GM18519 (cell line): ENCODE results near the gene PAX3.

Experiments used
- ATAC-seq: cut with Tn5 transposase; IDR thresholded peaks from one replicate; pipeline ENCODE4 v1.9.1; 2021; ENCODE audit warnings: mild to moderate bottlenecking, moderate library complexity; ENCODE audit not compliant: unreplicated experiment, low FRiP score

Gene PAX3

GRCh38 chr2:222311319-222311977, 12.7 kb upstream of the PAX3 start:
- ATAC-seq = no peak

GRCh38 chr2:222310747-222311318, 12.0 kb upstream of the PAX3 start:
- ATAC-seq = no peak

GRCh38 chr2:222309766-222310165, 11.0 kb upstream of the PAX3 start:
- no peak for ATAC-seq

- ATAC-seq = no peak
Measured at GRCh38 chr2:222309361-222309760, 10.6 kb upstream of the PAX3 start.

DNA sequence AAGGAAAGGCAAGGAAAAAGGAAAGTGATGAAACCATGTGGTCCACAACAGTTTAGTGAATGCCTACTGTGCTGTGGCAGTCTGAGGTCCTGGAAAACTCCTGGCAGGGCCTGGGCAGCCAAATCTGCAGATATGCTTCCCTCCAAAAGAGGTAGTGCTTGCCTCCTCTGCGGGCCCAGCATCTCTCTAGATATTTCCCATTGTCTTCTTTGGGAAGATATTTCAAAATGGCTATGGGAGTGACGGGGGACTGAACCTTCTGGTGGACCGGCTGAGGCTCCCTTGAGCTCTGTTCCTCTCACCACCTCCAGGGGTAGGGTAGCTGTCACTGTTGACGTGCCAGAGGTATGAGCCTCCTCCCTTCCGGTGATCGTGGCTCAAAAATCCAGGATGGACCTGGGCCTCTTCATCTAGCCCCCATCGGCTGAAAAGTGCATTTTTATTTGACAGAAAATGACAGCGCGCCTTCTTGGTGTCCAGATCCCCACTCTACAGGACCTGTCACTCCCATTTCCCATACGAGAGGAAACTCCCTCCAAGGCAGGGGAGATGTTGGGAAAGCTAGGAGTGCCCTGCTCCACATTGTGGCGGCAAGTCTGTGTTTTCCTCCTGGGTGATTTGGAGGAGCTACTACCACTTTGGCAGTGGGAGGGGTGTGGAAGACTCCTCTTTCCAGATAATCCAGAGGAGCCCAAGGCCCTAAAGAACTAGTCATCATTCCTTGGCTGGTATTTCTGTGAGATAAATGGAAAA, 9.4 kb upstream of the PAX3 start:
- no peak for ATAC-seq

DNA sequence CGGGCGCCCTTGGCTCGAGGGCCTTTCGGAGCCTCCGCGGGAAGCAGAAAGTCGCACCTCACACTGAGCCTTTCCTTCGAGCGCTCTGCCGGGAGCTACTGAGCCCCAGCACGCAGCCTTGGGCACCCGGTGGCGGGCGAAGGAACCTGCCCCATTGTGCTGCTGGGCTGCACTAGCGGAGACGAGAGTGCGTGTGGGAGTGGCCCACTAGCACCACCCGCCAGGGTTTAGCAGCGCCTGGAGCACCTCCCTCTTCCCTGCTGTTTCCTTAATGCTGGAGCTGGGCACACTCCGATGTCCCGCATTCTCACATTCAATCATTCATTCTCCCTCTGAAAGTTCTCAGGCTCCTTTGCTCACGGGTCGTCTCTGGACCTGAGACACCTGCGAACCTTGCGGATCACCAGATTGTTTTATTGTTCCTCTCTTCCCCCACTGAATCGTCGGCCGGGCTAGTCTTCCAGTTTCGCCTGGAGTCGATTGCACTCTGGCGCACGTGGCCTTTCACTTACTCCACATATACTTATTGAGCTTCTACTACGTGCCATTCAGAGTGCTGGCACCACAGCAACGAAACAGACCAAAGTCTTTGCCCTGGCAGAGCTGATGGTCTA, 8.5 kb upstream of the PAX3 start:
- no peak for ATAC-seq

- ATAC-seq = no peak
Measured at GRCh38 chr2:222306393-222307142, 7.8 kb upstream of the PAX3 start.

DNA sequence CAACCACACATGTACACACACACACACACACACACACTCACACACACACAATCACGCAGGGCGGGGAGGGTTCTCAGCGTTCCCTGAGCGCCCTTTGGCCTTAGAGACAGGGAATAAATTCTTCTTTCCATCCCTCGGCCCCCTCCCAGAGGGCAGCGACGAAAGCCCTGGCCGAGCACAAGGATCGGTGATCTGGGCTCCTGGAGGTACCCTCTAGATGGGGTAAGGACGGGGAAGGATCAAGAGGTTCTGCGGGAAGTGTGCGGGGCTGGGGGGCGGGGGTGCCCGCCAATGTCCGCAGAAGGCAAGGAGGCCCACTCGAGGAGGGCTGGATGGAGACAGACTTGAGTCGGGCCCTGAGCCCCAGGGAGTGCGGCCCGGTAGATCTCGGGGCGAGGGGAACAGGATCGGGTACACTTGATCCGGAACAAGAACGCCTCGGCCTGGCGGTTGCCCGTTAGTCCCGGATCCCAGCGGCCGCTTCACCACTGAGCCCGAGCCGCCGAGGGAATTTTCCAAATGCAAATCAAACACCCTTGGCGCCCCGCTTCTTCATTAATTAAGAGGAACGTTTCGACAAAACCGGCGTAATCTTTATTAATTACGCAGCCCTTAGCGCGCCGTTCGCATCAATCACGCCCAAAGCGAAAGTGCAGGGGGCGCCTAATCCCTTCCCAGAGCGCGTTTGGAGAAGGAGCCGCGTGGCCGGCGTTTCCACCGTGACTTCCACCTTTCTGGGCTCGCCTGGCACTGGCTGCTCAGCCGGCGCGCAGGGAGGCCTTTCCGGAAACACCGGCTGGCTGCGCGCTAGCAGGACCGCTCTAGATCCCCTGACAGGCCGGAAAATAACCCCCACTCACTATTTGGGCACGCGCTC, 7.0 kb upstream of the PAX3 start:
- no peak for ATAC-seq

GRCh38 chr2:222304737-222305515, 6.1 kb upstream of the PAX3 start:
- no peak for ATAC-seq

GRCh38 chr2:222303828-222304736, 5.3 kb upstream of the PAX3 start:
- ATAC-seq = no peak

DNA sequence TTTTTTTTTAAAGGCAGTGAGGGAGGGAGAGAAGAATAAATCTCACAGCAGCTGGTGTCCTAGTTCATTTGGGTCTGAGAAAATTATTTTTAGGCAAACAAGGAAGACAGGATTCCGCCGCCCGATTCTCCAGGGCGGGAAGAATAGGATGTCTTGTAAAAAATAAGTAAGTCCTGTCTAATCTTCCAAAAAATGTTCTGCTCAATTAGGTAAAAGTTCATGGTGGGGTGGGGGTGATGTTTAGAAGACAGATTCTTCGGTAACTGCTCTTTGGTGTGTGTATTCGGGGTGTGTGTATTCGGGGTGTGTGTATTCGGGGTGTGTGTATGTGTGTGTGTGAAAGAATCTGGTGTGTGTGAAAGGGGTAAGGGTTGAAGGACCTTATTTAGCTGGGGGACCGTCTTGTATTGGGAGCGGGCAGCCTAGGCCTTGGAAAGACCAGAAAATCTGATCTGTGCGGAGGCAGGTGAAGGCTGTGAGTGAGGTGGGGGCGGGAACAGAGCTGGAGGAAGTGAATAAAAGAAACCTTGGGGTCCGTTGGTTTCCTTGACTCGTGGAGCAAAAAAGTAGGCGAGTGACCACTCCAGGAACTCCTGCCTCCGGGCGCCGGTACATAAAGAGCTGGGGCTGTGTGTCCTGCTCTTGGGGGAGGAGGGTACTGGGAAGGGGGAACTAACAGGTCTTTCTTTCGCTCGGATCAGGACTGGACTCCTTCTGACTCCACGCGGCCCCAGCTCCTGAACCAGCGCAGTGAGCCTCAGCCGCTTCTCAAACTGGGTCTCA, 4.4 kb upstream of the PAX3 start:
- no peak for ATAC-seq

DNA sequence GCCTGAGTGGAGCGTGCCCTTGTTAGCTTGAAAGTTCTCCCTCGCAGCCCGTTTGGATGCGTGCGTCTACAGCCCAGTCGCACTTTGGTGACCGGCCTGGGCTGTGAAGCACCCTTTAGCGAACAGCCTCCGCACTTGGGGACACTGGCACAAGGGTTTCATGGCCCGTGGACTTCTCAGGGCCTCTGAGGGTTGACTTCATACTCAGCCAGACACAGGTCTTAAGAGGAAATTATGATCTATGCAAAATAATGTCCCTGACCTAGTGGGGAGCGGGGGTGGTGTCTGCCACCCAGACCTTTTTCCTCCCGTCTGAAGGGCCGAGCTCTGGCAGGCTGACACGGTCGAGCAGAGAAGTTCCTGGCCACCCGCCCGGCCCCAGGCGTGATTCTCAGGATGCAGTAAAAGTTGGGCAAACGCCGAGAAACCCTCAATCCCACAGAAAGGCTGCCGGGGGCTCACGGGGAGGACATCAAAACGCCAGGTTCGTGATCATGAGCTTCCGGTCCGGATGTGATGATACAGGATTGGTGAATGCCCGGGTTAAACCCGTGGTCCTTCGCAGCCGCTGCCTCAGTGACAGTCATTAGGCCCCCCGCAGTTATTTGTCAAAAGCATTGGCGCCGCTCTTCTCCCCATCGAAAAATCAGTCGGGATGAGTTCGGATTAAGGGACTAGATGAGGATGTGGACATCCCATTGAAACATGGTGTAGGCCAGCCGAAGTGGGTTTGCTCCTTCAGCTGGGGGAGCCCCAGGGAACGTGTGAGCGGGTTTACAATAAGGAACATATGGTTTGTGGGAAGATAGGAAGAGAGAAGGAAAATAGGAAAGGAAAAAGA, 3.6 kb upstream of the PAX3 start:
- ATAC-seq = no peak

- ATAC-seq = no peak
Measured at GRCh38 chr2:222301796-222302118, 3.0 kb upstream of the PAX3 start.

- ATAC-seq = no peak
Measured at GRCh38 chr2:222301053-222301795, 2.4 kb upstream of the PAX3 start.

- no peak for ATAC-seq
Measured at GRCh38 chr2:222300726-222301052, 1.9 kb upstream of the PAX3 start.
